ENCODE results near the gene VAV1. TPM values are rescaled to one million over a fixed set of nuclear protein-coding genes. Genes with fewer than 3 reads are reported as not detected.

VAV1 gene
- total RNA-seq, 5 donors from 2014 or later (not counting 1 experiment from before 2014, with no cell fraction given) = 82.5 to 114 (median 92.2) TPM

DNA sequence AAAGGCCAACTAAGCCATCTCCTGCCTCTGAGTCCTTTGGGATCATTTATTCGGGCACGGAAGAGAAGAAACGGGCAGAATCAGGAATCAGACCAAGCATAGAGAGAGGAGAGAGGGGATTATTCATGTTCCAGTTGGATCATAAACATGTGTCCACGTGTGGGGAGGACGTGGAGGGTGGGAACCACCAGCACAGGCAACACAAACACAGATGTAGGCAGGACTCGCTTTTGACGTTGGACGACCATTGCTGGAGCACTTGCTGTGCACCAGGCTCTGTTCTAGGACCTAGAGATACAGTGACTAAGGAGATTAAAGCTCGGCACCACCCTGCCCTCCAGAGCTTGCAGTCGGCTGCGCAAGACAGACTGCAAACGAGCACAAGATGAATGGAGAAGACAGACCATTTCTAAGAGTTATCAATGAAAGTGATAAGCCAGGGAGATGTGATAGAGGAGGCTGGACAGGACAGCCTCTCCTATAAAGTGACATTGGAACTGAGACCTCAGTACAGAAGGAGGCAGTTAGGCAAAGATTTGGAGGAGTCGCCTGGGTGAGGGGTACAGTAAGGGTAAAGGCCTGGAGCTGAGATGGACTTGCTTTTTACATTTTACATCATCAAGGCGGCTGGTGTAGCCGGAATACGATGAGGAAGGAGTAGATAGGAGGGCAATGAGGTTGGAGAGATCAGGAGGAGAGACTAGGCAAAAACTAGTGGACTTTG, 6.0 kb upstream of the VAV1 start:
- Mint-ChIP-seq H3K36me3 (peaks cover under 1% of the 10 kb centered on the region), H3K4me1 (peaks cover 32 to 38% (median 34%) of the 10 kb centered on the region in 3 donors)
- no peaks in the 10 kb centered on the region for H3K9me3 ChIP-seq

DNA sequence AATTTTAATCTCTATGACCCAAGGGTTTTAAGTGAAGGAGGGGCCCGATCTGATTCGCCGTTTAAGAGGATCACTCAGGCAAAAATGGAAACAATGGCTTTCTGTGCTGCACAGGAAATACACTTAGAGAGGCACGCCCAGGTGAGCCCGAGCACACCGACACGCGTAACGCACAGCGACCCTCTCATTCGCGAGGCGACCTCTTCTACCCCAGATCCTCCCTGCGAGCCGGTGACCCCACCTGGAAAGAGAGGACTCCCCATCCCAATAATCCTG, 5.5 kb upstream of the VAV1 start:
- peak overlapping the region; percentile 87 to 89 (median 87) for H3K4me3 Mint-ChIP-seq
- peaks cover 36 to 43% (median 37%) of the 10 kb centered on the region in 3 donors for H3K4me1 Mint-ChIP-seq
- WGBS (ENCODE audit: insufficient coverage) = 0% methylated on average over 14 of the region's 15 CpGs
- H3K9me3 Mint-ChIP-seq = no peaks in the 10 kb centered on the region
- no peaks in the 10 kb centered on the region for H3K27me3 ChIP-seq (replicated peaks in 1 of 2; ENCODE audit: control insufficient read depth in 2 of 2, extremely low read depth in 1 of 2, insufficient read depth in 2 of 2, low read length in 1 of 2)
- ATAC-seq (replicated peaks in 1 of 4) (peak; percentile 49 to 74 (median 70)), DNase-seq (peak in 8 of 35 experiments; percentile 31 to 78 (median 56))
- CTCF ChIA-PET = interaction anchor here in 1 of 2 donors (3.2 kb wide), 1 partner anchor 29 kb away, joined by 23 read pairs; the partner anchor contains the start of gene GPR108
- H3K4me3 ChIP-seq (ENCODE audit: control insufficient read depth in 1 of 2, extremely low read depth in 1 of 2, low read length in 1 of 2) = peak overlapping the region; percentile 70 to 87
- H3K36me3 ChIP-seq (ENCODE audit: control insufficient read depth in 2 of 2, extremely low read depth in 1 of 2, insufficient read depth in 1 of 2, low read length in 1 of 2) = peaks cover 0 to 8% of the 10 kb centered on the region in 2 donors
- POLR2A ChIA-PET = no interaction called here
- H3K9me3 ChIP-seq = no peaks in the 10 kb centered on the region
- H3K27ac ChIP-seq (ENCODE audit: low read length) = peak overlapping the region; percentile 96
- no peaks in the 10 kb centered on the region for H3K27me3 Mint-ChIP-seq
- H3K4me1 ChIP-seq (ENCODE audit: control insufficient read depth in 1 of 2, extremely low read depth in 1 of 2, insufficient read depth in 2 of 2, low read length in 2 of 2) = peaks cover 17 to 54% of the 10 kb centered on the region in 2 experiments
- H3K36me3 Mint-ChIP-seq = no peaks in the 10 kb centered on the region
- H3K27ac Mint-ChIP-seq = peak overlapping the region; percentile 93 to 94

More for the DNA sequence above, 6.0 kb upstream of the VAV1 start:
- 33% methylated on average over 13 of the region's 16 CpGs for WGBS (ENCODE audit: insufficient coverage)
- ChIA-PET POLR2A (no interaction called here), CTCF (no interaction called here)
- peak overlapping the region; percentile 96 for H3K27ac ChIP-seq (ENCODE audit: low read length)
- Mint-ChIP-seq H3K4me3 (peak overlapping the region; percentile 87 to 89 (median 87)), H3K27ac (peak overlapping the region; percentile 93 to 94), H3K9me3 (no peaks in the 10 kb centered on the region), H3K27me3 (no peaks in the 10 kb centered on the region)
- peaks cover 0 to 13% of the 10 kb centered on the region in 2 donors for H3K36me3 ChIP-seq (ENCODE audit: control insufficient read depth in 2 of 2, extremely low read depth in 1 of 2, insufficient read depth in 1 of 2, low read length in 1 of 2)
- peak in 2 of 35 experiments; percentile 15 to 34 for DNase-seq
- peak overlapping the region; percentile 70 to 87 for H3K4me3 ChIP-seq (ENCODE audit: control insufficient read depth in 1 of 2, extremely low read depth in 1 of 2, low read length in 1 of 2)
- no peaks in the 10 kb centered on the region for H3K27me3 ChIP-seq (replicated peaks in 1 of 2; ENCODE audit: control insufficient read depth in 2 of 2, extremely low read depth in 1 of 2, insufficient read depth in 2 of 2, low read length in 1 of 2)
- H3K4me1 ChIP-seq (ENCODE audit: control insufficient read depth in 1 of 2, extremely low read depth in 1 of 2, insufficient read depth in 2 of 2, low read length in 2 of 2) = peaks cover 17 to 51% of the 10 kb centered on the region in 2 experiments
- no peak for ATAC-seq (replicated peaks in 1 of 4)

DNA sequence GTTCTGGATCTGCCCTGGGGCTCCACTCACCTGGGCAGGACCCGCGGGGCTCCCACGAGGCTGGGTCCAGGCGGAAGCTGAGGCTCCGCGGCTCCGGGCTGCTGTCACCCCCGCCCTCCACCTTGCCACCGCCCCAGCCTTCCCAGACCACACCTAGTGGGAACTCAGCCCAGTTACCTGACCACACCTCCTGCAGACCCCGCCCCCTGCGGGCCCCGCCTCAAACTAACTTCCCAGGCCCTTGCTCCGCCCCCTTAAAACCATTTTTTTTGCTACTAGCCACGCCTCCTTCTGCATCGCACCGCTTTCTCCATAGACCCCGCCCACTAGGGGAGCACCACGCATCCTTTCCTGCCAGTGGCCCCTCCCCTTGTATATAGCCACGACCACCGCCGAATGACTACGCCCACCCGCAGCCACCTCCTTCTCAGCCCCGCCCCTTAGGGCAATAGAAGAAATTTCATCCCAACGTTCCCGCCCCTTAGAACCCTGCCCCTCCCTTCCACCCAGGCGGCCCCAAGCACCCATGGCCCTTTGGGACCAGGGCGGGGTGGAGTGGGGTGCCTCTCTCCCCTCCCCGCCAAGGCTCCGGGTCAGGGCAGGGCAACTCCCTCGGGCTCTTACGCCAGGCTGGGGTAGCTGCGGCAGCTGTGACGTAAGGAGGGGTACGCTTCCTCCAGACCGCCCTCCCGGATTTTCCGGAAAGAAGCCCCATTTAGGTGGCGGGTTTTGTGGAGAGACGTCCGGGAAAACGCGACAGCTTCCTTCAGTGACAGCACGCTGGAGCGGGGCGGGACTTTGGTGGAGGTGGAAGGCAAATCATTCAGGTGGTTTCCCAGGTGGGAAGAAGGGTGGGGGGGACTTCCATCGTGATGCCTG, 4.9 kb upstream of the VAV1 start, which contains the start of gene SH2D3A:
SH2D3A (minus strand) TSS at position 79 of the 879 bp plus-strand sequence. CDS start 3,687 bp downstream, outside the sequence.
- Histone ChIP-seq H3K27ac (ENCODE audit: low read length) (peak within 1 kb of the TSS; percentile 96), H3K4me3 (ENCODE audit: control insufficient read depth in 1 of 2, extremely low read depth in 1 of 2, low read length in 1 of 2) (peak within 1 kb of the TSS; percentile 70 to 87), H3K27me3 (replicated peaks in 1 of 2; ENCODE audit: control insufficient read depth in 2 of 2, extremely low read depth in 1 of 2, insufficient read depth in 2 of 2, low read length in 1 of 2) (no peaks in the 10 kb centered on the region), H3K36me3 (ENCODE audit: control insufficient read depth in 2 of 2, extremely low read depth in 1 of 2, insufficient read depth in 1 of 2, low read length in 1 of 2) (peaks cover 0 to 4% of the 10 kb centered on the region in 2 donors), H3K9me3 (no peaks in the 10 kb centered on the region), H3K4me1 (ENCODE audit: control insufficient read depth in 1 of 2, extremely low read depth in 1 of 2, insufficient read depth in 2 of 2, low read length in 2 of 2) (peaks cover 17 to 59% of the 10 kb centered on the region in 2 experiments)
- ChIA-PET CTCF (interaction anchor here in 1 of 2 donors (0.9 to 3.2 kb wide), 5 partner anchors 30 to 286 kb away, joined by 3 to 23 read pairs (median 4); partner anchors contain the start of genes DENND1C and GPR108), POLR2A (interaction anchor here in 1 of 2 donors (1.4 kb wide), 1 partner anchor 30 kb away, joined by 7 read pairs; the partner anchor contains the start of gene GPR108)
- Mint-ChIP-seq H3K27ac (peak within 1 kb of the TSS; percentile 93 to 94), H3K4me3 (peak within 1 kb of the TSS; percentile 87 to 89 (median 87)), H3K9me3 (no peaks in the 10 kb centered on the region), H3K4me1 (peaks cover 41 to 48% (median 41%) of the 10 kb centered on the region in 3 donors), H3K36me3 (no peaks in the 10 kb centered on the region), H3K27me3 (no peaks in the 10 kb centered on the region)
- ATAC-seq (replicated peaks in 1 of 4) = peak; percentile 74 to 87 (median 82)
- peak; percentile 87 to 97 (median 92) for DNase-seq
- 0% methylated on average over 27 of the region's 47 CpGs for WGBS (ENCODE audit: insufficient coverage)

DNA sequence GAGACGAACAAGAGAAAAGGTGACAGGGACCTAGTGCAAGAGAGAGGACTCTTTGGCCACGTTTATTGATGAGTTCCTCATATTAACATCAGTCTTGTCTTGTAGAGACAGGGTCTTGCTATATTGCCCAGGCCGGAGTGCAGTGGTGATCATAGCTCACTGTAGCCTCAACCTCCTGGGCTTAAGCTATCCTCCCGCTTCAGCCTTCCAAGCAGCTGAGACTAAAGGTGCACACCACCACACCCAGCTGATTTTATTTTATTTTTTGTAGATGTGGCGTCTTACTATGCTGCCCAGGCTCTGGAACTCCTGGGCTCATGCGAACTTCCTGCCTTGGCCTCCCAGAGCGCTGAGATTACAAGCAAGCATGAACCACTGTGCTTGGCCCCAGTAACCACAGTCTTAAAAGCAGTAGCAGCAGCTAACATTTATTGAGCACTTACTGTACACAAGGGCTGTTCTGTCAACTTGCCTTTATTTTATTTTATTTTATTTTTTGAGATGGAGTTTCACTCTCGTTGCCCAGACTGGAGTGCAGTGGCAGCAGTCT, 4.2 kb upstream of the VAV1 start:
- no peaks in the 10 kb centered on the region for H3K36me3 Mint-ChIP-seq
- ATAC-seq (replicated peaks in 1 of 4) = no peak

DNA sequence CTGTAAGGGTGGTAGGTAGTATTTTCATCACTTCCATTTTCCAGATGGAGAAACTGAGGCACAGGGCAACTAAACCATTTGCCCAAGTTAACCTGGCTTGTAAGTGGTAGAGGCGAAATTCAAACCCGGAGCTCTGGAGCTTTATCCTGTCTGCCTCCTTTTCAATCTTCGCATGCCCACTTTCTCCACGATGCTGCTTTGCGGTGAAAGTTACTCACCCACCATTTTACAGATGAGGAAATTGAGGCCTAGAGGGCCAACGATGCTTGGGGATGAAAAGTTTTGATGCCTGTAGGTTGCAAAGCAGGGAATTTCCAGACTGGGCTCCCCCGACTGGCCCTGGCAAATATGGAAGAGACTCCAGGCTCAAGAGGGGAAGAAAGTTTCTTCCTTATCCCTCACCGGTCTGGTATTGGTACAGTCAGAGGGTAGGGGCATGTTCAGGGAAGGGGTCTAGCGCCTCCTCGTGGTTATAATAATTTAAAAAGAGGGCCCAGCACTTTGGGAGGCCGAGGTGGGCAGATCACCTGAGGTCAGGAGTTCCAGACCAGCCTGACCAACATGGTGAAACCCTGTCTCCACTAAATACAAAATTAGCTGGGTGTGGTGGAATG, 3.4 kb upstream of the VAV1 start:
- H3K36me3 Mint-ChIP-seq = peaks cover 4% of the 10 kb centered on the region
- H3K4me1 ChIP-seq (ENCODE audit: control insufficient read depth in 1 of 2, extremely low read depth in 1 of 2, insufficient read depth in 2 of 2, low read length in 2 of 2) = peaks cover 20 to 68% of the 10 kb centered on the region in 2 experiments
- no peaks in the 10 kb centered on the region for H3K9me3 Mint-ChIP-seq
- H3K9me3 ChIP-seq = no peaks in the 10 kb centered on the region
- H3K36me3 ChIP-seq (ENCODE audit: control insufficient read depth in 2 of 2, extremely low read depth in 1 of 2, insufficient read depth in 1 of 2, low read length in 1 of 2) = no peaks in the 10 kb centered on the region
- H3K27ac Mint-ChIP-seq = peak overlapping the region; percentile 61 to 72
- DNase-seq (peak in 1 of 35 experiments; percentile 49), ATAC-seq (replicated peaks in 1 of 4) (no peak)
- H3K27ac ChIP-seq (ENCODE audit: low read length) = peak overlapping the region; percentile 96
- H3K4me3 Mint-ChIP-seq = peak overlapping the region in 1 of 3 donors; percentile 31
- WGBS (ENCODE audit: insufficient coverage) = no CpG with 5 or more reads among the region's 11 CpGs
- H3K4me1 Mint-ChIP-seq = peaks cover 45 to 53% (median 45%) of the 10 kb centered on the region in 3 donors
- H3K27me3 ChIP-seq (replicated peaks in 1 of 2; ENCODE audit: control insufficient read depth in 2 of 2, extremely low read depth in 1 of 2, insufficient read depth in 2 of 2, low read length in 1 of 2) = peaks cover 0 to 2% of the 10 kb centered on the region in 2 experiments
- CTCF ChIA-PET = interaction anchor here in 1 of 2 donors (1.5 to 3.2 kb wide), 3 partner anchors 31 to 94 kb away, joined by 4 to 23 read pairs (median 7); partner anchors contain the start of gene GPR108
- no peaks in the 10 kb centered on the region for H3K27me3 Mint-ChIP-seq
- POLR2A ChIA-PET = no interaction called here
- H3K4me3 ChIP-seq (ENCODE audit: control insufficient read depth in 1 of 2, extremely low read depth in 1 of 2, low read length in 1 of 2) = no peak overlapping the region

More for the DNA sequence above, 4.2 kb upstream of the VAV1 start:
- POLR2A ChIA-PET = interaction anchor here in 1 of 2 donors (1.4 kb wide), 1 partner anchor 31 kb away, joined by 7 read pairs; the partner anchor contains the start of gene GPR108
- CTCF ChIA-PET = interaction anchor here in 1 of 2 donors (0.9 to 3.2 kb wide), 5 partner anchors 30 to 287 kb away, joined by 3 to 23 read pairs (median 4); partner anchors contain the start of genes DENND1C and GPR108
- no peaks in the 10 kb centered on the region for H3K27me3 Mint-ChIP-seq
- H3K4me3 Mint-ChIP-seq = peak overlapping the region; percentile 87 to 89 (median 87)
- DNase-seq = peak in 9 of 35 experiments; percentile 11 to 65 (median 22)
- Histone ChIP-seq H3K27me3 (replicated peaks in 1 of 2; ENCODE audit: control insufficient read depth in 2 of 2, extremely low read depth in 1 of 2, insufficient read depth in 2 of 2, low read length in 1 of 2) (peaks cover 0 to 2% of the 10 kb centered on the region in 2 experiments), H3K27ac (ENCODE audit: low read length) (peak overlapping the region; percentile 96), H3K4me3 (ENCODE audit: control insufficient read depth in 1 of 2, extremely low read depth in 1 of 2, low read length in 1 of 2) (peak overlapping the region in 1 of 2 donors; percentile 70), H3K36me3 (ENCODE audit: control insufficient read depth in 2 of 2, extremely low read depth in 1 of 2, insufficient read depth in 1 of 2, low read length in 1 of 2) (no peaks in the 10 kb centered on the region), H3K4me1 (ENCODE audit: control insufficient read depth in 1 of 2, extremely low read depth in 1 of 2, insufficient read depth in 2 of 2, low read length in 2 of 2) (peaks cover 17 to 61% of the 10 kb centered on the region in 2 experiments), H3K9me3 (no peaks in the 10 kb centered on the region)
- H3K27ac Mint-ChIP-seq = peak overlapping the region; percentile 93 to 94
- 10% methylated on average over 2 of the region's 8 CpGs for WGBS (ENCODE audit: insufficient coverage)
- H3K4me1 Mint-ChIP-seq = peaks cover 41 to 48% (median 42%) of the 10 kb centered on the region in 3 donors
- no peaks in the 10 kb centered on the region for H3K9me3 Mint-ChIP-seq
